GM23338 (cell line): ENCODE results near the gene CACNA1D. TPM values are rescaled to one million over a fixed set of nuclear protein-coding genes. Genes with fewer than 3 reads are reported as not detected.

Experiments used
- ATAC-seq: fragments of 200-7000 bp; cut with Tn5 transposase; 3 replicates; pipeline ENCODE4 v1.9.1; 2020
- DNase-seq: peaks from one replicate; pipeline ENCODE4 v3.0.0-alpha.2; 2015; ENCODE audit warnings: low spot score
- H2AFZ ChIP-seq: fragments of 200-600 bp; sonication (generic); 2 replicates; pipeline ENCODE4 v1.8.0; 2016; ENCODE audit warnings: antibody characterized with exemption, mild to moderate bottlenecking, moderate library complexity
- H3F3A ChIP-seq: fragments of 200-600 bp; sonication (generic); replicated peaks from 2 replicates; pipeline ENCODE4 v1.8.0; 2017; ENCODE audit warnings: antibody characterized with exemption, mixed run types, low read depth
- H3K27ac ChIP-seq: fragments of 200-600 bp; sonication (generic); 2 replicates; pipeline ENCODE4 v1.6.1; 2016; ENCODE audit warnings: low read depth
- H3K27me3 ChIP-seq: fragments of 200-600 bp; sonication (generic); 2 replicates; pipeline ENCODE4 v1.8.0; 2016; ENCODE audit warnings: mild to moderate bottlenecking, mixed run types, moderate library complexity; ENCODE audit not compliant: insufficient read depth
- H3K36me3 ChIP-seq: fragments of 200-600 bp; sonication (generic); 2 replicates; pipeline ENCODE4 v1.8.0; 2016; ENCODE audit warnings: mild to moderate bottlenecking; ENCODE audit not compliant: insufficient read depth
- H3K4me1 ChIP-seq: fragments of 200-600 bp; sonication (generic); 2 replicates; pipeline ENCODE4 v1.8.0; 2016; ENCODE audit warnings: mild to moderate bottlenecking, moderate library complexity; ENCODE audit not compliant: insufficient read depth
- H3K4me2 ChIP-seq: fragments of 200-600 bp; sonication (generic); 2 replicates; pipeline ENCODE4 v1.7.1; 2017; ENCODE audit warnings: mixed run types
- H3K4me3 ChIP-seq: fragments of 200-600 bp; sonication (generic); 2 replicates; pipeline ENCODE4 v1.6.1; 2016; ENCODE audit warnings: mixed run types
- H3K79me2 ChIP-seq: fragments of 200-600 bp; sonication (generic); replicated peaks from 2 replicates; pipeline ENCODE4 v1.8.0; 2017; ENCODE audit warnings: mild to moderate bottlenecking; ENCODE audit not compliant: insufficient read depth
- H3K9me2 ChIP-seq: fragments of 200-600 bp; sonication (generic); 2 replicates; pipeline ENCODE4 v1.8.0; 2017; ENCODE audit not compliant: insufficient read depth
- H4K20me1 ChIP-seq: fragments of 200-600 bp; sonication (generic); replicated peaks from 2 replicates; pipeline ENCODE4 v1.8.0; 2017; ENCODE audit warnings: mild to moderate bottlenecking; ENCODE audit not compliant: insufficient read depth
- H3K27ac Mint-ChIP-seq: 2 replicates; pipeline ENCODE4 v1.8.0; 2020; ENCODE audit warnings: inconsistent platforms, mild to moderate bottlenecking, moderate library complexity, mixed read lengths
- H3K27me3 Mint-ChIP-seq: 3 replicates; pipeline ENCODE4 v1.8.0; 2022; ENCODE audit warnings: low read depth, mild to moderate bottlenecking, moderate library complexity, mixed read lengths, inconsistent platforms; ENCODE audit not compliant: insufficient read depth, poor library complexity
- H3K36me3 Mint-ChIP-seq: 3 replicates; pipeline ENCODE4 v1.8.0; 2021; ENCODE audit warnings: low read depth, mild to moderate bottlenecking, inconsistent platforms, moderate library complexity, mixed read lengths
- H3K4me1 Mint-ChIP-seq: 3 replicates; pipeline ENCODE4 v1.8.0; 2020; ENCODE audit warnings: mild to moderate bottlenecking, inconsistent platforms, mixed read lengths
- H3K4me3 Mint-ChIP-seq: 3 replicates; pipeline ENCODE4 v1.8.0; 2021; ENCODE audit warnings: moderate library complexity, mild to moderate bottlenecking, inconsistent platforms, mixed read lengths
- H3K9me3 Mint-ChIP-seq: 3 replicates; pipeline ENCODE4 v1.8.0; 2020; ENCODE audit warnings: moderate library complexity, mild to moderate bottlenecking, inconsistent platforms, mixed read lengths
- CREB1 ChIP-seq: fragments of 250-450 bp; sonication (Bioruptor Pico); IDR thresholded peaks from 2 replicates; pipeline ENCODE4 v1.5.0; 2020; ENCODE audit warnings: low read depth, mild to moderate bottlenecking, moderate library complexity
- JUNB ChIP-seq: IDR thresholded peaks from one replicate; pipeline ENCODE4 v1.6.1; 2016; ENCODE audit warnings: antibody characterized with exemption; ENCODE audit not compliant: unreplicated experiment
- NANOG ChIP-seq: IDR thresholded peaks from 2 replicates; pipeline ENCODE4 v1.6.1; 2016; ENCODE audit warnings: antibody characterized with exemption, borderline replicate concordance
- ZNF114 ChIP-seq: fragments of 250-450 bp; sonication (Bioruptor Pico); IDR thresholded peaks from 2 replicates; pipeline ENCODE4 v1.5.0; 2020; ENCODE audit warnings: mild to moderate bottlenecking, moderate library complexity
- polyA plus RNA-seq: library from polyadenylated mRNA; unstranded; fragments of >200 nt; fragmentation: Nextera tagmentation; extraction: Ambion mirVana; gene quantifications from 2 replicates; pipeline ENCODE4 v1.2.1, GENCODE V29; 2016
- total RNA-seq: library from RNA; depleted of rRNA; stranded (reverse); fragments of >200 nt; shearing (Covaris generic); gene quantifications from 2 replicates; pipeline ENCODE4 v1.2.3, GENCODE V29; 2014
- TF ChIP-seq, protein P1 (sequence below): IDR thresholded peaks from one replicate; pipeline ENCODE4 v1.6.1; 2018; ENCODE audit warnings: antibody characterized with exemption; ENCODE audit not compliant: unreplicated experiment
- TF ChIP-seq, protein P2 (sequence below): fragments of 250-450 bp; sonication (Bioruptor Pico); IDR thresholded peaks from 2 replicates; pipeline ENCODE4 v1.5.0; 2020; ENCODE audit warnings: mild to moderate bottlenecking, moderate library complexity
- TF ChIP-seq, protein P3 (sequence below): IDR thresholded peaks from 2 replicates; pipeline ENCODE4 v1.6.1; 2016; ENCODE audit warnings: antibody characterized with exemption

The CACNA1D gene
- total and polyA plus RNA-seq, 2 experiments from 2014 or later = 1.7 to 1.8 TPM

DNA sequence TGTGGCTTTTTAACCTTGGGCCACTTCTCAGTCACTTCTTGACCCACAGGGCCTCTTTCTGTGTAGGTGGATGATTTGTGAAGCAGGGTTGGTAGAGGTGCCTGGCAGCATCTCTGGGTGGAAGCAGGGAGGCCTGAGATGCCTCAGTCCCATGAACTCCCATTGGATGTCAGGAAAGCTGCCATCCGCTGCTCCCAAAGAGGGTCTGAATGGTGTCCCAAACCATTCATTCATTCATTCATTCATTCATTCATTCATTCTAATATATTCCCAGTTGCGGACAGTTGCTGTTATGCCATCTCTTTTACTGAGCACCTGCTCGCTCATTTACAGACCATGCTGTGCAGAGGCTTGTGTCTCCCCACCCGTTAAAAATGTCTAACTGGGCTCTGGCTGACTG, 253.1 kb downstream of the CACNA1D start:
- DNase-seq (no peak), ATAC-seq (no peak)
- TF ChIP-seq JUNB (no peak), CREB1 (CRISPR knock-in tag) (no peak), ZNF114 (no peak)
- TF ChIP-seq, protein P1, sequence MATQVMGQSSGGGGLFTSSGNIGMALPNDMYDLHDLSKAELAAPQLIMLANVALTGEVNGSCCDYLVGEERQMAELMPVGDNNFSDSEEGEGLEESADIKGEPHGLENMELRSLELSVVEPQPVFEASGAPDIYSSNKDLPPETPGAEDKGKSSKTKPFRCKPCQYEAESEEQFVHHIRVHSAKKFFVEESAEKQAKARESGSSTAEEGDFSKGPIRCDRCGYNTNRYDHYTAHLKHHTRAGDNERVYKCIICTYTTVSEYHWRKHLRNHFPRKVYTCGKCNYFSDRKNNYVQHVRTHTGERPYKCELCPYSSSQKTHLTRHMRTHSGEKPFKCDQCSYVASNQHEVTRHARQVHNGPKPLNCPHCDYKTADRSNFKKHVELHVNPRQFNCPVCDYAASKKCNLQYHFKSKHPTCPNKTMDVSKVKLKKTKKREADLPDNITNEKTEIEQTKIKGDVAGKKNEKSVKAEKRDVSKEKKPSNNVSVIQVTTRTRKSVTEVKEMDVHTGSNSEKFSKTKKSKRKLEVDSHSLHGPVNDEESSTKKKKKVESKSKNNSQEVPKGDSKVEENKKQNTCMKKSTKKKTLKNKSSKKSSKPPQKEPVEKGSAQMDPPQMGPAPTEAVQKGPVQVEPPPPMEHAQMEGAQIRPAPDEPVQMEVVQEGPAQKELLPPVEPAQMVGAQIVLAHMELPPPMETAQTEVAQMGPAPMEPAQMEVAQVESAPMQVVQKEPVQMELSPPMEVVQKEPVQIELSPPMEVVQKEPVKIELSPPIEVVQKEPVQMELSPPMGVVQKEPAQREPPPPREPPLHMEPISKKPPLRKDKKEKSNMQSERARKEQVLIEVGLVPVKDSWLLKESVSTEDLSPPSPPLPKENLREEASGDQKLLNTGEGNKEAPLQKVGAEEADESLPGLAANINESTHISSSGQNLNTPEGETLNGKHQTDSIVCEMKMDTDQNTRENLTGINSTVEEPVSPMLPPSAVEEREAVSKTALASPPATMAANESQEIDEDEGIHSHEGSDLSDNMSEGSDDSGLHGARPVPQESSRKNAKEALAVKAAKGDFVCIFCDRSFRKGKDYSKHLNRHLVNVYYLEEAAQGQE = no peak
- no peak overlapping the region for H3K4me3 ChIP-seq
- H3K27ac ChIP-seq = no peak overlapping the region
- H3K4me2 ChIP-seq = peak overlapping the region; percentile 54
- H3K36me3 ChIP-seq = no peaks in the 10 kb centered on the region
- no peaks in the 10 kb centered on the region for H3K79me2 ChIP-seq
- H3K4me1 Mint-ChIP-seq = peaks cover 41% of the 10 kb centered on the region
- no peaks in the 10 kb centered on the region for H3K9me3 Mint-ChIP-seq
- no peaks in the 10 kb centered on the region for H4K20me1 ChIP-seq
- no peaks in the 10 kb centered on the region for H3K36me3 Mint-ChIP-seq
- no peaks in the 10 kb centered on the region for H3K27me3 ChIP-seq
- H3F3A ChIP-seq = no peaks in the 10 kb centered on the region
- H3K9me2 ChIP-seq = peaks cover 17% of the 10 kb centered on the region; the same call in 1 of the 2 replicates
- H3K27ac Mint-ChIP-seq = 0 out of 2 replicates have a peak overlapping the region, but pooled peaks have one; percentile 90
- H3K4me1 ChIP-seq = peaks cover 24% of the 10 kb centered on the region
- no peak overlapping the region for H2AFZ ChIP-seq
- peaks cover 15% of the 10 kb centered on the region for H3K27me3 Mint-ChIP-seq
- H3K4me3 Mint-ChIP-seq = no peak overlapping the region; the same call in 2 of the 3 replicates

DNA sequence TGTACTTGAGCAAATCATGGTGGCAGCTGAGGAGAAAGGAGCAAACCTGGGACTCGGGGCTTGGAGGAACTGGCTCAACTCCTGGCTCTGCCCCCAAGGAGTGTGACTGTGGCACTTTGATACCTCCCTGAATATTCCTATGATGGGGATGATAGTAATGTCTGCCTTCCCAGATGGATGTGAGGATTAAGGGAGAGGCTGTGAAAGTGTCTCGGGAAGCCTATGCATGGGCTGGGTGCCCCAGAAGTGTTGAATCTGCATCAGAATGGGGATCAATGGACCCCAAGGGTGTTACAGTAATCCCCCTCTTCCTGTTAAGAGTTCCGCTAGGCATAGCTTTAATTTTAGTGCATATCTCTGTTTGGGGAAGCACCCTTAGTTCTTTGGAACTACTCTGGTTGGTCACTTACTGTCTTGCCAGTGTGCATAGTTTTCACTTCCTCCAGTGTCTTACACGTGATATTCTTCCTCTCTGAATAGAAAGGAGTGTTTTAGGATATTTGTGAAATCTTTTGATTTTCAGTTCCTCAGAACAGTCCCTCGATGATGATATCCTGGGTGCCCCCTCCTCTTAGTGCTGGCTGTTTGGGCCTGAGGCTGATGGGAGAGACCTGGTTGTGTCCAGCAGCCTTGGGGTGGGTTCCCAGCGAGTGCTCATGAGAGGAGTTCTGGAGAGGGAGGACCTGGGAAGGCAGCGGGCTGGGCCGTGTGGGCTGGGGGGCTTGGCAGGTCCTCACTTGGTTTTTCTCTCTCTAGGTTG, 254.3 kb downstream of the CACNA1D start:
- no peak overlapping the region for H3K4me3 ChIP-seq
- peak; percentile 79 for ATAC-seq
- DNase-seq = peak; percentile 59

More for the DNA sequence above, 254.3 kb downstream of the CACNA1D start:
- H2AFZ ChIP-seq = no peak overlapping the region
- H3K9me2 ChIP-seq = peaks cover 17% of the 10 kb centered on the region; the same call in 1 of the 2 replicates
- peaks cover 45% of the 10 kb centered on the region for H3K4me1 Mint-ChIP-seq
- peak overlapping the region; percentile 52; the same call in 2 of the 3 replicates for H3K4me3 Mint-ChIP-seq
- H3K79me2 ChIP-seq = no peaks in the 10 kb centered on the region
- H3K27ac ChIP-seq = peak overlapping the region; percentile 63; the same call in 1 of the 2 replicates
- H3K27me3 Mint-ChIP-seq = peaks cover 15% of the 10 kb centered on the region
- H3K36me3 Mint-ChIP-seq = no peaks in the 10 kb centered on the region
- H3K36me3 ChIP-seq = no peaks in the 10 kb centered on the region
- H3K27ac Mint-ChIP-seq = peak overlapping the region; percentile 90; the same call in 1 of the 2 replicates
- H3K9me3 Mint-ChIP-seq = no peaks in the 10 kb centered on the region
- H3K4me1 ChIP-seq = peaks cover 30% of the 10 kb centered on the region
- H3F3A ChIP-seq = no peaks in the 10 kb centered on the region
- peak overlapping the region; percentile 54 for H3K4me2 ChIP-seq
- H4K20me1 ChIP-seq = no peaks in the 10 kb centered on the region
- TF ChIP-seq, protein P2, sequence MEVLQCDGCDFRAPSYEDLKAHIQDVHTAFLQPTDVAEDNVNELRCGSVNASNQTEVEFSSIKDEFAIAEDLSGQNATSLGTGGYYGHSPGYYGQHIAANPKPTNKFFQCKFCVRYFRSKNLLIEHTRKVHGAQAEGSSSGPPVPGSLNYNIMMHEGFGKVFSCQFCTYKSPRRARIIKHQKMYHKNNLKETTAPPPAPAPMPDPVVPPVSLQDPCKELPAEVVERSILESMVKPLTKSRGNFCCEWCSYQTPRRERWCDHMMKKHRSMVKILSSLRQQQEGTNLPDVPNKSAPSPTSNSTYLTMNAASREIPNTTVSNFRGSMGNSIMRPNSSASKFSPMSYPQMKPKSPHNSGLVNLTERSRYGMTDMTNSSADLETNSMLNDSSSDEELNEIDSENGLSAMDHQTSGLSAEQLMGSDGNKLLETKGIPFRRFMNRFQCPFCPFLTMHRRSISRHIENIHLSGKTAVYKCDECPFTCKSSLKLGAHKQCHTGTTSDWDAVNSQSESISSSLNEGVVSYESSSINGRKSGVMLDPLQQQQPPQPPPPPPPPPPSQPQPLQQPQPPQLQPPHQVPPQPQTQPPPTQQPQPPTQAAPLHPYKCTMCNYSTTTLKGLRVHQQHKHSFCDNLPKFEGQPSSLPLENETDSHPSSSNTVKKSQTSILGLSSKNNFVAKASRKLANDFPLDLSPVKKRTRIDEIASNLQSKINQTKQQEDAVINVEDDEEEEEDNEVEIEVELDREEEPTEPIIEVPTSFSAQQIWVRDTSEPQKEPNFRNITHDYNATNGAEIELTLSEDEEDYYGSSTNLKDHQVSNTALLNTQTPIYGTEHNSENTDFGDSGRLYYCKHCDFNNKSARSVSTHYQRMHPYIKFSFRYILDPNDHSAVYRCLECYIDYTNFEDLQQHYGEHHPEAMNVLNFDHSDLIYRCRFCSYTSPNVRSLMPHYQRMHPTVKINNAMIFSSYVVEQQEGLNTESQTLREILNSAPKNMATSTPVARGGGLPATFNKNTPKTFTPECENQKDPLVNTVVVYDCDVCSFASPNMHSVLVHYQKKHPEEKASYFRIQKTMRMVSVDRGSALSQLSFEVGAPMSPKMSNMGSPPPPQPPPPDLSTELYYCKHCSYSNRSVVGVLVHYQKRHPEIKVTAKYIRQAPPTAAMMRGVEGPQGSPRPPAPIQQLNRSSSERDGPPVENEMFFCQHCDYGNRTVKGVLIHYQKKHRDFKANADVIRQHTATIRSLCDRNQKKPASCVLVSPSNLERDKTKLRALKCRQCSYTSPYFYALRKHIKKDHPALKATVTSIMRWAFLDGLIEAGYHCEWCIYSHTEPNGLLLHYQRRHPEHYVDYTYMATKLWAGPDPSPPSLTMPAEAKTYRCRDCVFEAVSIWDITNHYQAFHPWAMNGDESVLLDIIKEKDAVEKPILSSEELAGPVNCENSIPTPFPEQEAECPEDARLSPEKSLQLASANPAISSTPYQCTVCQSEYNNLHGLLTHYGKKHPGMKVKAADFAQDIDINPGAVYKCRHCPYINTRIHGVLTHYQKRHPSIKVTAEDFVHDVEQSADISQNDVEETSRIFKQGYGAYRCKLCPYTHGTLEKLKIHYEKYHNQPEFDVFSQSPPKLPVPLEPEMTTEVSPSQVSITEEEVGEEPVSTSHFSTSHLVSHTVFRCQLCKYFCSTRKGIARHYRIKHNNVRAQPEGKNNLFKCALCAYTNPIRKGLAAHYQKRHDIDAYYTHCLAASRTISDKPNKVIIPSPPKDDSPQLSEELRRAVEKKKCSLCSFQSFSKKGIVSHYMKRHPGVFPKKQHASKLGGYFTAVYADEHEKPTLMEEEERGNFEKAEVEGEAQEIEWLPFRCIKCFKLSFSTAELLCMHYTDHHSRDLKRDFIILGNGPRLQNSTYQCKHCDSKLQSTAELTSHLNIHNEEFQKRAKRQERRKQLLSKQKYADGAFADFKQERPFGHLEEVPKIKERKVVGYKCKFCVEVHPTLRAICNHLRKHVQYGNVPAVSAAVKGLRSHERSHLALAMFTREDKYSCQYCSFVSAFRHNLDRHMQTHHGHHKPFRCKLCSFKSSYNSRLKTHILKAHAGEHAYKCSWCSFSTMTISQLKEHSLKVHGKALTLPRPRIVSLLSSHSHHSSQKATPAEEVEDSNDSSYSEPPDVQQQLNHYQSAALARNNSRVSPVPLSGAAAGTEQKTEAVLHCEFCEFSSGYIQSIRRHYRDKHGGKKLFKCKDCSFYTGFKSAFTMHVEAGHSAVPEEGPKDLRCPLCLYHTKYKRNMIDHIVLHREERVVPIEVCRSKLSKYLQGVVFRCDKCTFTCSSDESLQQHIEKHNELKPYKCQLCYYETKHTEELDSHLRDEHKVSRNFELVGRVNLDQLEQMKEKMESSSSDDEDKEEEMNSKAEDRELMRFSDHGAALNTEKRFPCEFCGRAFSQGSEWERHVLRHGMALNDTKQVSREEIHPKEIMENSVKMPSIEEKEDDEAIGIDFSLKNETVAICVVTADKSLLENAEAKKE (CRISPR knock-in tag) = peak; percentile 52
- TF ChIP-seq, protein P3, sequence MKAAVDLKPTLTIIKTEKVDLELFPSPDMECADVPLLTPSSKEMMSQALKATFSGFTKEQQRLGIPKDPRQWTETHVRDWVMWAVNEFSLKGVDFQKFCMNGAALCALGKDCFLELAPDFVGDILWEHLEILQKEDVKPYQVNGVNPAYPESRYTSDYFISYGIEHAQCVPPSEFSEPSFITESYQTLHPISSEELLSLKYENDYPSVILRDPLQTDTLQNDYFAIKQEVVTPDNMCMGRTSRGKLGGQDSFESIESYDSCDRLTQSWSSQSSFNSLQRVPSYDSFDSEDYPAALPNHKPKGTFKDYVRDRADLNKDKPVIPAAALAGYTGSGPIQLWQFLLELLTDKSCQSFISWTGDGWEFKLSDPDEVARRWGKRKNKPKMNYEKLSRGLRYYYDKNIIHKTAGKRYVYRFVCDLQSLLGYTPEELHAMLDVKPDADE = peak; percentile 83
- TF ChIP-seq NANOG (peak; percentile 82; the same call in 1 of the 2 replicates), ZNF114 (no peak)
- no peaks in the 10 kb centered on the region for H3K27me3 ChIP-seq
